ENCODE data around the gene CCDC194. TPM values are rescaled to one million over a fixed set of nuclear protein-coding genes. Genes with fewer than 3 reads are reported as not detected.

Gene CCDC194
- total and polyA plus RNA-seq, 2 of the 8 experiments (the other 6 are each of a cell fraction or from before 2014, with no cell fraction given) = 0.33 TPM; not detected in 1

DNA sequence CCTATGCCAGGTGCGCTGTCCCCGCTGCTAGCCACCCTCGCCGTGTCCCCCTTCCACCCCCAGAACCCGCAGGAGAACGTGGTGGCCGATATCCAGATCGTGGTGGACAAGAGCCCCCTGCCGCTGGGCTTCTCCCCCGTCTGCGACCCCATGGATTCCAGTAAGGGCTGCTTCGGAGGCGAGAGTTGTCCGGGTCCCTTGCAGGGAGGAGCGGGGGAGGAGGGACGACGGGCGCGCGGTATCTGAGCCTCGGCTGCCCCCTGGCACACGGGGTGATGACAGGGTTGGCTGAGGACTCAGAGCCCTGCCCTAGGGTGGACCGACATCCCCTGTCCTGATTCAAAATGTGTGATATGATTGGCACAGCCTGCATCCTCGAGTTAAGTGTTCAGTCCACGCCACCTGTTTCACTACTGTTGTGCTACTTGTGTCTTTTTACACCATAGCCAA lies 26.5 kb upstream of the CCDC194 start:
- peak overlapping the region; percentile 54 for H3K14ac ChIP-seq (ENCODE audit: insufficient read length)
- DNase-seq (ENCODE audit: low read depth in 1 of 2, low spot score in 2 of 2) (peak in 1 of 2 experiments; percentile 70), FAIRE-seq (no peak)
- ChIA-PET CTCF (ENCODE audit: partially characterized antibody) (interaction anchor here (0.8 to 1.8 kb wide), 4 partner anchors 10 to 31 kb away, joined by 3 to 13 read pairs (median 6); no protein-coding TSS in a partner anchor), POLR2A (ENCODE audit: partially characterized antibody) (interaction anchor here (1.0 to 1.6 kb wide), 7 partner anchors 8 to 85 kb away, joined by 3 to 6 read pairs (median 3); no protein-coding TSS in a partner anchor)
- peak overlapping the region; percentile 8 to 50 (median 34); a peak in 6 of 7 replicates for H3K9ac ChIP-seq (replicated peaks in 1 of 4; ENCODE audit: extremely low read depth in 1 of 4, low read depth in 3 of 4, low read length in 3 of 4)
- WGBS, 2 experiments (ENCODE audit: extremely low coverage in 1 of 2, insufficient coverage in 1 of 2, insufficient read length in 1 of 2, insufficient replicate concordance in 2 of 2, low coverage in 1 of 2, low lambda C conversion rate in 2 of 2, missing lambda C conversion rate in 1 of 2) = 20% methylated on average over 17 of the region's 25 CpGs; no CpG with 5 or more reads in 1 of the 2 experiments
- no peaks in the 10 kb centered on the region for H3K79me1 ChIP-seq (ENCODE audit: low read depth, low read length)
- H3K4me3 ChIP-seq (ENCODE audit: extremely low read depth in 1 of 4, insufficient read depth in 2 of 4, low read depth in 3 of 4, low read length in 4 of 4) = peak overlapping the region; percentile 57 to 88 (median 78)
- H4K5ac ChIP-seq (ENCODE audit: insufficient read length, low read depth, low read length) = peak overlapping the region; percentile 46
- H2BK120ac ChIP-seq (replicated peaks; ENCODE audit: low read depth, low read length) = no peak overlapping the region
- peak overlapping the region; percentile 61 for H2BK15ac ChIP-seq (ENCODE audit: low read length)
- no peaks in the 10 kb centered on the region for H3K9me3 ChIP-seq (ENCODE audit: insufficient read depth in 2 of 2, low read depth in 1 of 2, low read length in 1 of 2)
- H4K91ac ChIP-seq (replicated peaks; ENCODE audit: insufficient read length, low read length) = peak overlapping the region; percentile 91
- H3K79me2 ChIP-seq (ENCODE audit: control insufficient read depth in 1 of 2, insufficient read depth in 2 of 2, low read length in 2 of 2) = no peaks in the 10 kb centered on the region
- H2AFZ ChIP-seq (ENCODE audit: low read length) = peak overlapping the region; percentile 88; the same call in 1 of the 2 replicates
- H3K27me3 ChIP-seq (replicated peaks in 1 of 4; ENCODE audit: control insufficient read depth in 3 of 4, extremely low read depth in 1 of 4, insufficient read depth in 3 of 4, low read length in 3 of 4) = peaks cover 0 to 3% (median 0%) of the 10 kb centered on the region in 4 experiments; a peak in 2 of 7 replicates
- H3K4ac ChIP-seq (replicated peaks; ENCODE audit: insufficient read length, low read depth, low read length) = peak overlapping the region; percentile 85
- H3K56ac ChIP-seq (replicated peaks; ENCODE audit: insufficient read length, low read depth, low read length) = peak overlapping the region; percentile 46
- H2AK5ac ChIP-seq (ENCODE audit: low read depth, low read length) = 0 out of 2 replicates have a peak overlapping the region, but pooled peaks have one; percentile 32
- no peak overlapping the region for H3K23ac ChIP-seq (ENCODE audit: insufficient read length)
- H3K4me1 ChIP-seq (replicated peaks in 1 of 4; ENCODE audit: control insufficient read depth in 3 of 4, insufficient read depth in 4 of 4, low read length in 3 of 4) = peaks cover 3 to 17% (median 9%) of the 10 kb centered on the region in 4 experiments
- no peaks in the 10 kb centered on the region for H3K36me3 ChIP-seq (ENCODE audit: control insufficient read depth in 2 of 4, insufficient read depth in 4 of 4, low read length in 3 of 4)
- no peak overlapping the region for H2BK5ac ChIP-seq (ENCODE audit: low read depth, low read length)
- peaks cover 12% of the 10 kb centered on the region for H3K23me2 ChIP-seq (ENCODE audit: low read depth, low read length)
- no peak overlapping the region for H2BK20ac ChIP-seq (ENCODE audit: low read length)
- H4K20me1 ChIP-seq (replicated peaks in 1 of 2; ENCODE audit: control insufficient read depth in 1 of 2, insufficient read depth in 2 of 2, low read length in 2 of 2) = peaks cover 0 to 4% of the 10 kb centered on the region in 2 experiments
- no peak overlapping the region; the same call in 1 of the 2 replicates for H2BK12ac ChIP-seq (ENCODE audit: low read depth, low read length)
- TF ChIP-seq SAP30 (IDR thresholded peaks at IDR 0.05; ENCODE audit: insufficient read depth, insufficient replicate concordance, low read length) (peak; percentile 36), GTF2F1 (IDR thresholded peaks at IDR 0.05; ENCODE audit: borderline replicate concordance, low read depth, low read length) (no peak), POLR2A (IDR thresholded peaks at IDR 0.05; ENCODE audit: control extremely low read depth in 1 of 2, low read depth in 2 of 2, low read length in 2 of 2) (0 out of 3 replicates have a peak, but pooled peaks of 1 of the 2 experiments have one; percentile 6), RAD21 (IDR thresholded peaks at IDR 0.05 in 1 of 2, conservative IDR thresholded peaks at IDR 0.05 in 1 of 2; ENCODE audit: low read depth in 2 of 2, low read length in 2 of 2) (peak; percentile 56 to 64), EGR1 (IDR thresholded peaks at IDR 0.05; ENCODE audit: borderline replicate concordance, low read depth, low read length) (no peak), CREB1 (IDR thresholded peaks at IDR 0.05) (peak; percentile 9; the same call in 1 of the 2 replicates), CTCF (IDR thresholded peaks at IDR 0.05; ENCODE audit: control extremely low read depth in 1 of 3, insufficient read depth in 1 of 3, low read depth in 1 of 3, low read length in 3 of 3) (peak; percentile 41 to 49 (median 42))
- TF ChIP-seq, protein P1, sequence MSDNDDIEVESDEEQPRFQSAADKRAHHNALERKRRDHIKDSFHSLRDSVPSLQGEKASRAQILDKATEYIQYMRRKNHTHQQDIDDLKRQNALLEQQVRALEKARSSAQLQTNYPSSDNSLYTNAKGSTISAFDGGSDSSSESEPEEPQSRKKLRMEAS (IDR thresholded peaks at IDR 0.05) = 0 out of 2 replicates have a peak, but pooled peaks have one; percentile 41
- no peak overlapping the region for H3K27ac ChIP-seq (ENCODE audit: low read depth, low read length)
- peak overlapping the region; percentile 75; the same call in 1 of the 2 replicates for H4K8ac ChIP-seq (ENCODE audit: extremely low read depth, insufficient read depth, low read length)
- peak overlapping the region; percentile 4; the same call in 1 of the 2 replicates for H3K18ac ChIP-seq (ENCODE audit: extremely low read depth, low read length)
- peak overlapping the region; percentile 59 to 76 for H3K4me2 ChIP-seq (ENCODE audit: insufficient read depth in 1 of 2, low read depth in 2 of 2, low read length in 2 of 2)
